CD4-positive, alpha-beta T cell treated with Interleukin-12 subunit alpha and Interleukin-12 subunit beta, for 1 hour (primary cell): ENCODE measurements around the gene LIN54.
"Not testable (repeated sequence)": the region's sequence is repeated elsewhere in the genome, so short reads cannot be mapped to it uniquely, and the experiment has no call there.

ENCODE experiments used
- DNase-seq: peaks from one replicate; pipeline ENCODE4 v3.0.0-alpha.2; 2020

Gene LIN54

DNA sequence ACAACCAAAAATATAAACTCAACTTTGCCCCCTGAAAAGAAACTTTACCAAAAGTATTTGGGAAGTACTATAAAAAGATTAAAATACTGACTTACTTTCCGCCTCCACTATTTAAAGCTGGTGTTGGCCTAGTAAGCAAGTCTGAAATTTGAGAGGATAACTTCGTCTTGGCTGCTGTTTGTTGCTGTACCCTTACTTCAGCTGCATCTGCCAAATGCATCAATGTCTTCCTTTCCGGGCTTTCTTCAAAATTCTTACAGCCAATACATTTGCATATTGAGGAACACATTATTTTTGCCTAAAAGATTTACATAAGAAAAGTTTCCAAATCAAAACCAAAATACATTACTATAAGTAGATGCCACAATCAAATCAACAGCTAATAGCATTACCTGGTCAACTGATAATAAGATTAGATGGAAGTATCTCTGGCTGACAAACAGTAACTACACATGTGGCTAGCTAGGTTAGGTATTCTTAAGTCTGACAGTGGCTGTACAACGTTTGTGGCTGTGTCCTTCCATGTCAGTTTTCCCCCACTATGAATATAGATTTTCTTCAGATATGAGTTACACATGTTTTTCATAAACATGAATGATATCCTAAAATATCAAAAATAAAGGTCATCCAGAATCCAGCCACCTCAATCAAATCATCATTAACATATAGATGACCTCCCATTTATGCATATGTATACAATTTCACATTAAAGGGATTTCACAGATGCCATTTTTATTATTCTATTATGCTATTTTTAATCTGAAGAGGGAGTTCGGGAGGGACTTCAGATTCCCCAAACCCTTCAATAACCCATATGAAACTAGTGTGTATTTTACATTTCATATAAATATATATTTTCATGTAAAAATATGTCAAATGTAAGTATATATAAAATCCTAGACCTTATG is 79.5 kb downstream of the LIN54 start:
- DNase-seq = no peak

DNA sequence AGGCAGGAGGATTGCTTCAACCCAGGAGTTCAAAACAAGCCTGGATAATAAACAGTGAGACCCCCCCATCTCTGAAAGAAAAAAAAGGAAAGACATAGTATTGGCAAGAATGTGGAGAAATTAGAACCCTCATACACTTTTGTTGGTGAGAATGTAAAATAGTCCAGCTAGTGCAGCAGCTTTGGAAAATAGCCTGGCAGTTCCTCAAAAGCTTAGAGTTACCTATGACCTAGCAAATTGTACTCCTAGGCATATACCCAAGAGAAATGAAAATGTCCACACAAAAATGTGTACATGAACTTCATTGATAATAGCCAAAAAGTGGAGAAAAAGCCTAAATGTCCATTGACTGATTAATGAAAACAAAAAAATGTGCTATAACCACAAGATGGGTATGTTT is 88.8 kb downstream of the LIN54 start:
- DNase-seq = no peak

DNA sequence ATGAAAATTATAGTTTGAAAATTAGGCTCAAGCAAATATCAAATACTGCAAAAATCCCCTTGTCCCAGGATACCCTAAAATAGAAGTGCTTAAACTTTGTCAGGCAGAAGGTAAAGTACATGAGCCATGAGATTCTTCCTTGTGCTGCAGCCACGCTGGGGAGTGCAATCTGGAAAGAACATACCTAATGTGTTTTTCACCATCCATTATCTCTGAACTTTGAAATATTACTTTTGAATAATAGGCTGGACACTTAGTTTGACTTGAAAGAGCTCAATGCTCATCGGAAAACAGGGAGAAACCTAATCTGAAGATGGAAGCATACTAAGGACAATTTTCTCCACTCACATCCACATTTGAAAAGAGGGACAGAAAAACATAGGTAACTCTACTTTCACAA is 91.2 kb downstream of the LIN54 start:
- no peak for DNase-seq

DNA sequence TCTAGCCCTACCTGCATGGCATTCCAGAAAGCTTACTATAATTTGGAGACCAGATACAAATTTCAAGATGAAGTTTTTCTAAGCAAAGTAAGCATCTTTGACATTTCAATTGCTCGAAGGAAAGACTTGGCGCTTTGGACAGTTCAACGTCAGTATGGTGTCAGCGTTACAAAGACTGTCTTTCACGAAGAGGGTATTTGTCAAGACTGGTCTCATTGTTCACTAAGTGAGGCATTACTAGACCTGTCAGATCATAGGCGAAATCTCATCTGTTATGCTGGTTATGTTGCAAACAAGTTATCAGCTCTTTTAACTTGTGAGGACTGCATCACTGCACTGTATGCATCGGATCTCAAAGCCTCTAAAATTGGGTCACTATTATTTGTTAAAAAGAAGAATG is 92.5 kb downstream of the LIN54 start:
- DNase-seq = no peak

DNA sequence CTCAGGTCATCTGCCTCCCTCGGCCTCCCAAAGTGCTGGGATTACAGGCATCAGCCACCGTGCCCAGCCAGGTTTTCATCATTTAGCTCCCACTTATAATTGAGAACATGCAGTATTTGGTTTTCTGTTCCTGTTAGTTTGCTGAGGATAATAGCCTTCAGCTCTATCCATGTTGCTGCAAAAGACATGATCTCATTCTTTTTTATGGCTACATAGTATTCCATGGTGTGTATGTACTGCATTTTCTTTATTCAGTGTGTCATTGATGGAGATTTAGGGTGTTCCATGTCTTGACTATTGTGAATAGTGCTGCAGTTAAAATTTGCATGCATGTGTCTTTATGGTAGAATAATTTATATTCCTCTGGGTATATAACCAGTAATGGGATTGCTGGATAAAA is 96.7 kb downstream of the LIN54 start:
- DNase-seq = not testable (repeated sequence)

DNA sequence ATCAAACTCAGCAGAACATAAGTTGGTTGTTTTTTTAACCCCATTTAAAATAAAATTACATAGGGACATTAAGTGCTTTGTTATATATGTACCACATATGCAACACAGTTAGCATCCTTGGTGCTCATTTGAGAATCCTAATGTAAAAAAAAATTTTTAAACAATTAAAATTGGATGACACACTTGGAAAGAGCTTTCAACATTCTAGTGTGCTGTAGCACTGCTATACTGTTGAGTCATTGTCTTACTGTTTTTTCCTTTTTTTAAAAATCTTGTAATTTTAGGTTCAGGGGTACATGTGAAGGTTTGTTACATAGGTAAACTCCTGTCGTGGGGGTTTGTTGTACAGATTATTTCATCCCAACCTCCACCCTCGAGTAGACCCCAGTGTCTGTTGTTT is 97.3 kb downstream of the LIN54 start:
- DNase-seq = no peak

DNA sequence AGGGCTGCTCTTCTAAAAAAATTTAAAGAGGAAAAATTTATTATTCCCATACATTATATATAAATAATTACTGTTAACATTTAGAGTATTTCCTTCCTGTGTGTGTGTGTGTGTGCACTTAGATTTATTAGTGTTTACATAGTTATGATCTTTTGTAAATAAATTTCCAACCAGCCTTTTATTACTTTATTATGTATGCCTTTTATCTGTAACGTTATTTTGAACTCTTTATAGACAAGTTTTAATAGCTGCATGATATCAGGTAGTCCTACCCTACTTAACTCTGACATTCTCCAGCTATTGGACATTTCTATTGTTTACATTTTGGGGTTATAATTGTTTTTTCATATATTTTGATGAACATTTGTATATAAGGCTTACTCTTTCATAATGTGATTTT is 101.3 kb downstream of the LIN54 start:
- no peak for DNase-seq

DNA sequence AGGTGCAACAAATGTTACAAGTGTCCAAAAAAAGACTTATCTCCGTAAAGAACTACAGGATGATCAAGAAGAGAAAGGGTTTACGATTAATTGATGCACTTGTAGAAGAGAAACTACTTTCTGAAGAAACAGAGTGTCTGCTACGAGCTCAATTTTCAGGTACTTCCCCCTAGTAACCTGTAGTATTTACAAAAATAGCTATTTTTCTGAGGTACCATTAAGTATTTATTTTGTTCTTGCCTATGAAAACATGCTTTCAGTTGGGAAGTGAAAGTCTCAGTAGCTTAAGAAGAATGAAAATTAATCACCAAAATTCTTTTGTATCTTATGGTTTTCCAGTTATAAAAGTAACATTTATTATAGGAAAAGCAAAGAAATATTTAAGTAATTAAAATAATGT is 104.2 kb downstream of the LIN54 start:
- DNase-seq = no peak

DNA sequence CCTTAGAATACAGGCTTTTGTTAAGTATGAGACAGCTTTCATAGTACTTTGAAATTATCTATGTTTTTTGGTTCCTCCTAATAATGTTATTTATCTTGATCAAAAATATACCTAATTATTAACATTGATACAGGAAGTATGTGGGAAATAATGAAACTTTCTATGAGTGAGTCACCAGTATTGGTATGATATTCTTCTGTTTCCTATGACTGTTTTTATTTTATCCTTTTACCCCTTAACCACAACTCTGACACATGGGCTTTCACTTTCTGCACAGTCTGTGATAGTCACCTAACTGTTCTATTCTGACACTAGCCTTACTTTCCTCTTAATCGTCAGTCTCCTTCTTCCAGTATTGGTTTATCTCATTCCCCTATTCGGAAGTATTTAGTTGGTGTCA is 105.4 kb downstream of the LIN54 start:
- peak; percentile 44 for DNase-seq

DNA sequence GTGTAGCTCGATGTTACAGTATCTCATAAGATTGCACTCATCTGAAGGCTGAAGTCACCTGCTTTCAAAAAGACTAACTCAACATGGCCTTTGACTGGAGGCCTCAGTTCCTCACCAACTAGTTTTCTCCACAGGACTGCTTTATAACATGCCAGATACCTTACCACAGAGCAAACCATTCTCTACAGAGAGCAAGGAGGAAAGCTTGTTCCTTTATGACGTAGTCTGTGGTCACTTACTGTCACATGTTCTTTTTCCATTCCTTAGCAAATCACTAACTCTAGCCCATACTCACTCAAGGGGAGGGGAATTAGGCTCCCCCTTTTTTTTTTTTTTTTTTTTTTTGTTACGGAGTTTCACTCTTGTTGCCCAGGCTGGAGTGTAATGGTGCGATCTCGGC is 106.9 kb downstream of the LIN54 start:
- no peak for DNase-seq

DNA sequence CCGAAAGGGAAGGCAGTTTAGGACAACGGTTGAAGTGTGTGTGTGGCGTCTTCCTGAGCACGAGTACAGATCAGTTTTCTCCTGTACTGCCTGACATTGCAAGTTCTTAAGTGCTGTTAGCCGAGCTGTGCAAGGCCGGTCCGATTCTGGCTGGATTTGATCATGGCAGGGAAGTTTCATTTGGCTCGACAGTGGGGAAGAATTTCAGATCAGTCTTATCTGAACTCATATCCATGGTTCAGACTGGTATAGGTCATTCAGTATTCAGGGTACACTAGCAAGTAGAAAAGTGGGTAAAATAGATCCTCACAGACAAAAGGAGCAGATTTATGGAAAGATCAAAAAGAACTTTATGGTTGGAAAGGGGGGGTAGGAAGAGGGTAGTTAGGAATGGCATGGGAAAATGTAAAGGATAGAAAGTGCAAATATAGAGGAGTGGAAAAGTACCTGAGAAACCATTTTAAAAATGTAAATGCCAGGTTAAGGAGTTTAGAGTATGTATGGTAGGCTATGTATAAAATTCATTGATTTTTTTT is 109.4 kb downstream of the LIN54 start:
- DNase-seq = no peak

DNA sequence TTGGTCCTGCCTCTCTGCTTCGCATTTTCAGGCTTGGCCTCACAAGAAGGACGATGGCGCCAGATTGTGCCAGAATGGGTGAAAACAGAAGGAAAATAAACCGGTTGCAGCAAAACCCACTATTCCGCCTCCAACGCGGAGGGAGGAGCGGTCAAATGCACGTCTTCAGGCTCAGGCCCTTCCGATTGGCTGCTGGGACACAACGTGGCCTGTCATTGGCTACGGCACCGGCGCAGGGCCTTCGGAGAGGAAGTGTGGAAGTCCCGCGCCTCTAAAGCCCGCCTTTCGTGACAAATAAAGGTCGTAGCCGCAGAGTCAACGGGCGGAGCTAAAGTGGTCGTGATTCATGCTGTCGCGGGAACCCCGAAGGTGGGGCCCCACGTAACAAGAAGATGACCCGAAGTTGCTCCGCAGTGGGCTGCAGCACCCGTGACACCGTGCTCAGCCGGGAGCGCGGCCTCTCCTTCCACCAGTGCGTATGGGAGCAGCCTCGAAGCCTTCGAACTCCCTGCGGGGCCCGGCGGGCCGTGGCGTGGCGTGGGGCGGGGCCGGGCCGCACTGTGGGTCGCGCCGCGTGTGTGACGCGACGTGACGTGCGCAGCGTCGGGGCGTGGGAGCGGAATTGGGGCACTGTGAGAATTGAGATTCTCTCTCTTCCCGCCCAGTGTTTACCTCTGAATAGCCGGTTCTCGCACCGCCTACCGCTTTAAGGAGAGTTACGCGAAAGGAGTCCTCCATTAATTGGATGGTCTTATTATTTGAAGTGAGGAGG is 110.0 kb downstream of the LIN54 start, which contains the start of gene THAP9:
Gene THAP9, plus strand, starts transcription at position 325 of the 772 bp plus-strand sequence. Its CDS starts 68 bp downstream, at position 393.
- peak; percentile 99 for DNase-seq

DNA sequence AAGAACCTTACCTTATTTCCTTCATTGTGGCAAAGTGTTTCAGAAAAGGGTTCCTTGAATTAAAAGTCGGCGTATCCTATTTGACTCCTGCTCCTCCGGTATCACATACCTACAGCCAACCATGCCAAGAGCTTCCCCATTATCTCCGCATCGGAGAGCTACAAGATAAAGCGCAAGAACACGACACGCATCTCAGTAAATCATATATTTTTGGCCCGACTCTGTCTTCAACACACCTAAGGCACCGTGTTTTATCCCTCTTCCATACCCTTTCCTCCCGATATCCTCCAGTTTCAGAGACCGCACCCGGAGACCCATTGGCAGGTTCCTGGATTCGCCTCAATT is 110.6 kb downstream of the LIN54 start:
- no peak for DNase-seq

DNA sequence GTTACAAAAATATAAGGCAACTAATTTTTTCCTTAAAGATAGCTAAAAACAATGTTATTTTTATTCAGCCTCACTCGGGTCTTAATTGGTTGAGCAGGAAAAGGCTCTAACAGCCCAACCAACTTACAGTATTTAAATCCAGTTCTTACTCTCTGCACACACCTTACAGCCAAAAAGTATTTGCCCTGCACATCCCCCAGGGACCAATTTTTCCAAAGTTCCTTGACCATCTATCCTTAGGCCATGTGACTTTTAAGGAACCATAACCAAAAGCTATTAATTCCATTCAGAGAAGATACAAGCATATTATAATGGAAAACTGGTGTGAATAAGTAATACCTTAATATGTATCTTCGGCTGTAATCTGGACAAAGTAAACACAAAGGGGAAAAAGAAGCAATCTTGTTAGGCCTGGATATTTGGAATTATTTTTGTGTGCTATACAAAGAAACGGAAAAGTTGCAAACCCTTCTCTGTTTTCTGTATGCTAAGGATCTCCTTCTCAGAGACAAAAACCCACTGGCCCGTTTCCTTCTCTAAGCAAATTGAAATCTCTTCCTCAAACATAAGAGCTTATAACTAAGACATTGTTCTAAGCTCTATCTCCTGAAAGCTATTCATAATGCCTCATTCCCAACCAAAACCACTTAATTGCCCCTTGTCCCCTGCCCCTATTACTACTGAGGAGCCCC is 111.1 kb downstream of the LIN54 start:
- no peak for DNase-seq

DNA sequence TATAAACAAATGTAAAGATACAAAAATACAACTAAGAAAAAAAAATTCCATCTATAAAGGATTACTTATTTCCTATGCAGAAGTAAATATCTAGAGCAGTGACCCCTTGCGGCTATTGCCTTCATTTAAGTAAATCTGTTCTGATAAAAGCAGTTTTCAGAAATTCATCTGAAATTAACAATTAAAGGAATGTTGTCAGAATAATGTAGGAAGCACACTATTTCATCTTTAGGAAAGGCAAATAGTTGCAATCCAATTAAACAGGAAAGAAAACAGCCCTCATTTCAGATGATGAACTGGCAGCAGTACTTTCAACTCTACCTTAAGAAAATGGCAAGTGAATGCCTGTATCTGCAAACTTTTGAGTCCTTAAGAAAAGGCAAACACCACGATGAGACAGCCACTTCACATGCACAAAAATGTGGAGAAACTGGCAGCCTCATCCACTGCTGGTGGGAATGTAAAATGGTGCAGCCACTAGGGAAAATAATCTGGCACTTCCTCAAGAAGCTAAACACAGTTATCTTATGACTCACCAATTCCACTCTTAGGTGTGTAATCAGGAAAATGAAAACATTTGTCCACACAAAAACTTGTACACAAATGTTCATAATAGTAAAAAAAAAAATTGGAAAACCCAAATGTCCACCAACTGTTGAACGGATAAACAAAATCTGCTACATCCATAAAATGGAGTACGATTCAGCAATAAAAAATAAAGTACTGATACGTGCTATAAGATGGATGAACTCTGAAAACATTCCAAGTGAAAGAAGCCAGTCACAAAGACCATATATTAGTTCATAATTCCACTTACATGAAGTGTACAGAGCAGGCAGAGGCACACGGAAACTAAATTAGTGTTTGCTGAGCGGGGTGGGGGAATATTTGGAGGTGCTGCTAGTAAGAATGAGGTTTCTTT is 112.0 kb downstream of the LIN54 start:
- peak; percentile 40 for DNase-seq

DNA sequence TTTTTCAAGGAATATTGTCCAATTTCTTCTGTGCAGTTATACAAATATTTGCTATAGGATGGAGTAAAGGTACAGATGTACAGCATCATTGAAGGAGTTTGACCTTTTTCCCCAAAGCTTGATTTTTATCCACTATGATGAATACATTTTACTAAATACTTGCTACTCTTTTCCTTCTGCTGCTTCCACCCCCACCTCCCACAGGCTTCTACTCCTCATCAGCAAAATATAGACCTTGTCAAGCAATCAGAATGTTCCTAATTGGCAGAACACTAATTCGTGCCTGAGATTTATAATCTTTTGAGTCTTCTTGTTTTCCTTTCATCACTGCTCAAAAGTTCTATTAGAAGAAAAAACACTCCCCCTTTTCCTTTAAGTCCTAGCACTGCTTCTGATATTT is 113.9 kb downstream of the LIN54 start:
- no peak for DNase-seq

DNA sequence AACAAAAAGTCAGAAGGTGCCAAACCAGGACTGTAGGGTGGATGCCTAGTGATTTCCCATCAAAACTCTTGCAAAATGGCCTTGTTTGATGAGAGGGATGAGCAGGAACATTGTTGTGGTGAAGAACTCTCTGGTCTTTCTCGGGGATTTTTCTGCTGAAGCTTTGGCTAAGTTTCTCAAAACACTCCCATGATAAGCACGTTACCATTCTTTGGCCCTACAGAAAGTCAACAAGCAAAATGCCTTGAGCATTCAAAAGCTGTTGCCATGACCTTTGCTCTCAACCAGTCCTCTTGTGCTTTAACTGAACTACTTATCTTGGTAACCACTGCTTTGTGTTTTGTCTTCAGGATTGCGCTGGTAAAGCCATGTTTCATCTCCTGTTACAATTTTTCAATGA is 116.7 kb downstream of the LIN54 start:
- DNase-seq = no peak

DNA sequence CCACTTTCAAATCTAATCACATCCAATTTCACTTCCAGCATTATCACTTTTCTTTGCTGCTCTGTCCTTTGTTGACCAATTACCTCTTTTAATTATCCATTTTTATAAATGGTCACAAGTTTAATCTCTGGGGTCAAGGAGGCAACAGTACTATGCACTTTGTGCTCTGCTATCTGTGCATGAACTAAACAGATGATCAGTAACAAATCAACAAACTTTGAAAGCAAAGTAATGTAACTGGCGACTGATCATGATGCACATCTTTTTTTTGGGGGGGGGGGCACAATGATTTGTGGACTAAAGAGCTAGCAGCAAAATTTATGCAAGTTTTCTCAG is 118.2 kb downstream of the LIN54 start:
- no peak for DNase-seq

DNA sequence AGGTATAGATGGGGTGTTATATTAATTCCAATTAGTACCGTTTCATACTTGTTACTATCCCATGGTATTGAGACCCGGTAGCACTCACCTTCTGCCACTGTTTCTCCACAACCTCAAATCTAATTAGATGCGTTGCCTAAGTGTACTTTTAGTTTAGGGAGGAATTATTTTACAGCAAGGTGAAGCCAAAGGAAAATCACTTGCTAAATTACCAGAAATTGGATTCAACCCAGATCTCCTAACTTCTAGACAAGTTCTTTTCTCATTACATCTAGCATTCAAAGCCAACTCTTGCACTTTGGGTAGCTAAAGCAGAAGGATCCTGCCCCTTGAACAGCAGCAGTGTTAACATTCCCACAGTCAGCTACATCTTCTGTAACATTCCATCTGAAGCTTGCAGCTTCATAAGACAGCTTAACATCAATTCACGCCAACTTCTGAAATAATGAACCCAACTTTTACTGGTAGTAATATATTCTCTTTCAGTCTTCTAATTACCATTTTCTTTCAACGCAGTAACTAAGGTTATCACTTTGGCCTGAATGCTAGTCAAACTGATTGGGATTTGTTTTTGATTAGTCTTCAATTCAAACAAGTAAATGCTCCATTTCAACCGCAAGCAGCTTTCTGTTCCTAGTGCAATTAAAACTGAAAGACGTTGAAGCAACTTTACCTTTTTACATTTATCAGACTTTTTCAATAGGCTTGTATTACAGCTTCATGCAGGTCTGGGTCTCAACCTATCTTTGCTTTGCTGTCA is 118.7 kb downstream of the LIN54 start:
- no peak for DNase-seq

DNA sequence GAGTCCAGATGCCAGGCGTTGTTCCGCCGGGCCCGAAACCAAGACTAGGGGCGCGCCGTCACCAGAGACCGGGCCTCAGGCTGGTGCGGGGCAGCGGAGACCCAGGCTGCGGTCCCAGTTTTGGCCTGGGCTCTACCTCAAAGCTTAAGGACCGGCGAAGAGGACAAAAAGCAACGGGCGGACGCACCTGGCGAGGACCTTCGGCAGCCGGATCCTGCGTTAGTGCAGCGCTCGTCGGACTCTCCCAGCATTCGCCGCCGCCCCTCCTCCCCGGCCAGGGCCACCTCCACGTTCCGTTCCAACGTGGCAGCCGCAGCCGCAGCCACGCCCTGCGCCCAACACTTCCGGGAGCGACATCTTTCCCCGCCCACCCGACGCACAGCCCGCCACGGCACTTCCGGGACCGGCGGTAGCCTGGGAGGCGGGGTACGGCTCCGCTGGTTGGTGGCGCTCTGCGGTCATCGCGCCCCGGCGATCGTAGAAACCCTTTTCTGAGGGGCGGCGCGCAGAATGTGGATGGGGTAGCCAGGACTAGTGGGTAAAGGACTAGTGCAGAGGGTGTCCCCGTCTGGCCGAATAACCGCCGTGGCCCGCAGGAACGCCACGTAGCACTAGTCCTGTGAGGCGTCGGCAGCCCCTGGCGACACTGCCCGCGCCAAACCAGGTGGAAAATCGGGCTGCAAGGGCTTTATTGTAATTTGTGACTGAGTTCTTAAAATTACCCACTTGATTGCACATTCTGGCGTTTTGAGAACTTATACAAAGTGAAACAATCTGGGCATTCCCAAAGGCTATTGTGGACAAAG is 119.5 kb downstream of the LIN54 start, which contains the start of gene SEC31A:
Gene SEC31A, minus strand, starts transcription at position 253 of the 806 bp plus-strand sequence. CDS start 9,217 bp downstream, outside the sequence.
- peak; percentile 97 for DNase-seq

DNA sequence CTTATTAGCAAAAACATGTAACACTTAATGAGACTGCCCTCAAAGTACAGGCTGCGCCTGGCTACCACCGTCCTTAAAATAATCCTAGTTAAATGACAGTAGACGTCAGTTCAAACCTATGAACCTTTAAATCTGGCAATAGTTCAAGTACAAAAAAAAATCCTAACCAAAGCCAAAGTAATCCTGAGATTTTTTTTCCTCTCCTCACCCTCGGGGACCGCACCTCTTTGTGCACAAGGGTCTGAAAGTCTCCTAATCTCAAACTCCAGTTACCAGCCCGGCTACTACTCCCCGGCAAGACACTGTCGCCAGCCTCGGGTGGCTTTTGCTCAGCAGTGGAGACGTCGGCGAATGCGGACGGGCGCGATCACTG is 120.1 kb downstream of the LIN54 start:
- no peak for DNase-seq
